Sigmoid colon (tissue), 4 donors: ENCODE results near the gene ZDHHC11.

Experiments
- CTCF ChIP-seq, 4 experiments: fragments of 450-650 bp in 3 of 4; fragments of 200-600 bp in 1 of 4; IDR thresholded peaks; one replicate each; pipeline ENCODE4 v1.5.1; 2016 to 2019; ENCODE audit warnings: antibody characterized with exemption in 4 of 4, mild to moderate bottlenecking in 3 of 4, moderate library complexity in 2 of 4
- EP300 ChIP-seq, 4 donors: sonication (generic); formaldehyde crosslinking; IDR thresholded peaks; one replicate each; pipeline ENCODE4 v1.6.1; 2017; ENCODE audit warnings: antibody characterized with exemption in 4 of 4
- POLR2A ChIP-seq, 2 donors: fragments of 450-650 bp; IDR thresholded peaks; one replicate each; pipeline ENCODE4 v1.6.1; 2016; ENCODE audit warnings: antibody characterized with exemption in 2 of 2, mild to moderate bottlenecking in 2 of 2, moderate library complexity in 2 of 2
- POLR2AphosphoS5 ChIP-seq, 4 donors: sonication (generic); formaldehyde crosslinking; IDR thresholded peaks; one replicate each; pipeline ENCODE4 v1.6.1; 2017; ENCODE audit warnings: antibody characterized with exemption in 4 of 4

- no peak for TF ChIP-seq CTCF (IDR thresholded peaks at IDR 0.05)
- no peak for TF ChIP-seq EP300 (IDR thresholded peaks at IDR 0.05)
- no peak for TF ChIP-seq POLR2A (IDR thresholded peaks at IDR 0.05)
- TF ChIP-seq POLR2AphosphoS5 (IDR thresholded peaks at IDR 0.05) = no peak
Observed at GRCh38 chr5:852018-852417, 1.2 kb upstream of the ZDHHC11 start.
